Measurements from ENCODE around the gene EMC1. TPM values are rescaled to one million over a fixed set of nuclear protein-coding genes. Genes with fewer than 3 reads are reported as not detected.

The EMC1 gene
- polyA plus RNA-seq, 1 experiment: 93.8 TPM

DNA sequence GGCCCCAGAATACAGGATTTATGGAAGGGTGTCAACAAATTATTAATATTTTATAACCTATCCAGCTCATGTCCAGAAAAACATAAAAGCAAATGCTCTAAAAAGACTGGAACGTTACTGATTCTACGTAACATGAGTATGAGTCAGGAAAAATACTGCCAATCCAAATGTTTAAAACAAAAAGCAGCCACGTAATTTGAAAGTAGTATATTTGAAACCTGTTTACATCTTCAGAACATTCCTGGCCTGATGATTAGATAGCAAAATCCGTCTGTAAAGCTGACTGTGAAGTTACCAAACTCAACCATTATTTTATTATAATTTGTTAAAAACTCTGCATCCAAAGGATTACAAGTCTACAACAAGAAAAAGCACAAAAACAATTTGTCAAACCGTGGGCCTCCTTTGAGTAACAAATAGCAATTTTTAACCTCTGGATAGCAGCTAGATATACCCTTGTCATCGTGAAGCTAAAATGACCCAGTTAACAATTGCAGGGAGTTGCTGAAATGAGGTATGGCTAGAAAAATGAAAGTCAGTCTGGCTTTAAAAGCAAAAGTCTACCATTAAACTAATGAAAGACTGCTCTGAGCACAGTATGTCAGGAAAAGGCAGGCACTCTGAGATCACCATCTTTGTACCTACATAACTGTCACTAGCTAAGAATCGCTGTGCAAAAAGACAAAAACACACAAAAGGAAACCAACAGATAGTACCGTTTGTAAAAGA is 42.5 kb downstream of the EMC1 start:
- DNase-seq (ENCODE audit: low read depth): no peak
- Histone ChIP-seq H3K4me3 (ENCODE audit: low read depth, low read length) (peak overlapping the region; percentile 86), H3K36me3 (ENCODE audit: control insufficient read depth, insufficient read depth, low read length) (no peaks in the 10 kb centered on the region), H3K27me3 (ENCODE audit: control insufficient read depth, insufficient read depth, low read length) (no peaks in the 10 kb centered on the region)
- ChIA-PET POLR2A (no interaction called here), CTCF (interaction anchor here (0.6 to 1.0 kb wide), 5 partner anchors 13 to 175 kb away, joined by 3 read pairs; no protein-coding TSS in a partner anchor)
- TF ChIP-seq, protein P1, sequence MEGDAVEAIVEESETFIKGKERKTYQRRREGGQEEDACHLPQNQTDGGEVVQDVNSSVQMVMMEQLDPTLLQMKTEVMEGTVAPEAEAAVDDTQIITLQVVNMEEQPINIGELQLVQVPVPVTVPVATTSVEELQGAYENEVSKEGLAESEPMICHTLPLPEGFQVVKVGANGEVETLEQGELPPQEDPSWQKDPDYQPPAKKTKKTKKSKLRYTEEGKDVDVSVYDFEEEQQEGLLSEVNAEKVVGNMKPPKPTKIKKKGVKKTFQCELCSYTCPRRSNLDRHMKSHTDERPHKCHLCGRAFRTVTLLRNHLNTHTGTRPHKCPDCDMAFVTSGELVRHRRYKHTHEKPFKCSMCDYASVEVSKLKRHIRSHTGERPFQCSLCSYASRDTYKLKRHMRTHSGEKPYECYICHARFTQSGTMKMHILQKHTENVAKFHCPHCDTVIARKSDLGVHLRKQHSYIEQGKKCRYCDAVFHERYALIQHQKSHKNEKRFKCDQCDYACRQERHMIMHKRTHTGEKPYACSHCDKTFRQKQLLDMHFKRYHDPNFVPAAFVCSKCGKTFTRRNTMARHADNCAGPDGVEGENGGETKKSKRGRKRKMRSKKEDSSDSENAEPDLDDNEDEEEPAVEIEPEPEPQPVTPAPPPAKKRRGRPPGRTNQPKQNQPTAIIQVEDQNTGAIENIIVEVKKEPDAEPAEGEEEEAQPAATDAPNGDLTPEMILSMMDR (IDR thresholded peaks at IDR 0.05; ENCODE audit: insufficient read depth, low read depth, low read length): no peak

DNA sequence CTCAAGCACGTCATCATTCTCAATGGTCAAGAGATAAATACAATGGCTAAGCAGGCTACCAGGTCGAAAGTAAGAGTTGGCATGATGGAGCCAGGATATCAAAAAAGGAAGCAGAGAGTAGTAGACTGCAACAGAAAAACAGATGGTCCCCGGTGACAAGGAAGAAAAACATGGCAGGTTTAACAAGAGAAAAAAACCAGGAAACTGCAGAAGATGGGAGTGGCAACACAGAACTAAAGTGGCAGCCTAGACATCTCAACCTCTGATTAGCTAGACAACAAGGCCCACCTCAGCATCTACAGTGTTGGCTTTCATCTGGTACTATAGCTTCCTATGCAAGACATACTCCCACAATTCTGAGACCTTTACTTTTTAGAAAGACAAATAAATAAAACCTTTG is 44.4 kb downstream of the EMC1 start:
- no peaks in the 10 kb centered on the region for H3K36me3 ChIP-seq (ENCODE audit: control insufficient read depth, insufficient read depth, low read length)
- ChIA-PET POLR2A (no interaction called here), CTCF (no interaction called here)
- TF ChIP-seq, protein P1 (IDR thresholded peaks at IDR 0.05; ENCODE audit: insufficient read depth, low read depth, low read length): no peak
- no peak for DNase-seq (ENCODE audit: low read depth)
- no peak overlapping the region for H3K4me3 ChIP-seq (ENCODE audit: low read depth, low read length)
- H3K27me3 ChIP-seq (ENCODE audit: control insufficient read depth, insufficient read depth, low read length): no peaks in the 10 kb centered on the region

DNA sequence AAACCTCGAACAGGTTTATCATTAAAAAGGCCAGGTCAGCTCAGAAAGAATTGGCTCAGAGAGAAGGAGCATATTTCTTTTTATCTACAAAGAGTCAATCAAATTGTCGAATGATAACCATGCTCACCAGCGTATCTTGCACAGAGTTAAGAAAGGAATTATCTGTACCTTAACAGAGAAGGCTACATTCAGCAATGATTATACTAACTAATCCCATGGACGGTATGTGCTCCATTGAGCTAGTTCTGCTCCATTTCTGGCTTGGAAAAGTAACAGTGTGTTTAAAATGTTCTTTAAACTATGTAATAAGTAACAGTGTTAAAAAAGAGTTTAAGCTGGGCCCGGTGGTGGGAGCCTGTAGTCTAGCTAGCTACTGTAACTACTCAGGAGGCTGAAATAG is 45.5 kb downstream of the EMC1 start:
- ChIA-PET POLR2A (no interaction called here), CTCF (no interaction called here)
- TF ChIP-seq, protein P1 (IDR thresholded peaks at IDR 0.05; ENCODE audit: insufficient read depth, low read depth, low read length): no peak
- H3K4me3 ChIP-seq (ENCODE audit: low read depth, low read length): no peak overlapping the region
- no peaks in the 10 kb centered on the region for H3K27me3 ChIP-seq (ENCODE audit: control insufficient read depth, insufficient read depth, low read length)
- no peak for DNase-seq (ENCODE audit: low read depth)
- H3K36me3 ChIP-seq (ENCODE audit: control insufficient read depth, insufficient read depth, low read length): no peaks in the 10 kb centered on the region; the same call in 1 of the 2 replicates

DNA sequence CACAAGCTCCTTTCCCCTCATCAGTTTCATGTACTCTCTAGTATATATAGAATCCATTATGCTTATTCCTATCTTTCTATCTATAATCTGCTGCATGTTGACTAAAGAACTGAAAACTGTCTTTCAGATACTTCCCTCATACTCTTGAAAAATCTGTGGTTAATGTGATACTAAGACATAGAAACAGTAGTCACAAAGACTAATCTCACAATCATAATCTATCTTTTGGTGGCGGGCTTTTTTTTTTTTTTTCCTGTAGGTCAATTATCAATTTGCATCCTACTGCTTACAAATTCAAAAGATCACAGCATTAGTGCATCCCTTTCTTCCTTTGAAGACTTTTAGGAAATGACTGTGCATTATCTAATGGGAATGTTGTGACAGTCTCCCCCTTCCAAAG is 45.9 kb downstream of the EMC1 start:
- no peak for DNase-seq (ENCODE audit: low read depth)
- peaks cover 1% of the 10 kb centered on the region; the same call in 1 of the 2 replicates for H3K36me3 ChIP-seq (ENCODE audit: control insufficient read depth, insufficient read depth, low read length)
- CTCF ChIA-PET: no interaction called here
- no peaks in the 10 kb centered on the region for H3K27me3 ChIP-seq (ENCODE audit: control insufficient read depth, insufficient read depth, low read length)
- POLR2A ChIA-PET: no interaction called here
- H3K4me3 ChIP-seq (ENCODE audit: low read depth, low read length): no peak overlapping the region
- TF ChIP-seq, protein P1 (IDR thresholded peaks at IDR 0.05; ENCODE audit: insufficient read depth, low read depth, low read length): no peak

DNA sequence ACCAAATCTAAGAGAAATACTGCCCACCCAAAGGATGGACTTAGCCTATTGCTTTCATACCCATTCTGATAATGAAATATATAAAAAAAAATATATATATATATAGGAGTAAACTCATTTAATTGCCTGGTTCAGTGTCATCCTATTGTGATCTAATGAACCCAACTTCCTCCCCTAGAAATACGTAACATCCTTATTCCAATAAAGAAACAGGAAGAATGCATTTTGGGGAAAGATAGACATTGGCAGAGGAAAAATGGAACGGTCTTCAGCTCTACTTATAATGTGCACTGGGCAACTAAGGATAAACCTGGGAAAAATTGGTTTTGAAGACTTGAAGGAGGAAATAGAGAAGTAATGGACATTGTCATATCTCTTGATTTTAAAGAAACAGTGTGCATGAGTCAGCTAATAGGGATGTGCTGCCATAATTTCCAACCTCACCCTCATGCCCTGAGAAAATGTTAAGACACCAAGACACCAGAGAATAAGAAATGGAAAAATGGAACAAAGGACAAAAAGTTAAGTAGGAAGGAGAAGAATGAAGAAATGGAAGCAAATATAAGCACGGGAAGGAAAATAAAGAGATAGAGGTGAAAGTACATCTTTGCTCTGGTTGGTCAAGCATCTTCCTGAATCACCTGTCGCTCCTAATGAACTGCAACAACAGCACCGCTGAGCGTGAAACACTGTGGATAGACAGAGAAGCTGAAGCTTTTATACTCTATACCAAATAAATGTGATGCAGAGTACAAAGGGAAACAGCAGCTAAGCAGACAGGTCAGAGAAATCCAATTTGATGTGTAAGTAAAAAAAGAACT is 46.7 kb downstream of the EMC1 start:
- POLR2A ChIA-PET: no interaction called here

More for the DNA sequence above, 46.7 kb downstream of the EMC1 start:
- TF ChIP-seq, protein P1 (IDR thresholded peaks at IDR 0.05; ENCODE audit: insufficient read depth, low read depth, low read length): no peak
- CTCF ChIA-PET: interaction anchor here (1.1 kb wide), 1 partner anchor 298 kb away, joined by 3 read pairs; no protein-coding TSS in a partner anchor
- Histone ChIP-seq H3K27me3 (ENCODE audit: control insufficient read depth, insufficient read depth, low read length) (no peaks in the 10 kb centered on the region), H3K4me3 (ENCODE audit: low read depth, low read length) (no peak overlapping the region), H3K36me3 (ENCODE audit: control insufficient read depth, insufficient read depth, low read length) (peaks cover 1% of the 10 kb centered on the region; the same call in 1 of the 2 replicates)
- DNase-seq (ENCODE audit: low read depth): no peak

All from BJ (cell line).